ENCODE measurements around the gene NDUFA6. TPM values are rescaled to one million over a fixed set of nuclear protein-coding genes. Genes with fewer than 3 reads are reported as not detected.

NDUFA6 gene
- total and polyA plus RNA-seq, 3 donors from 2014 or later = 41.1 to 81.4 (median 53.3) TPM

- H3K9me3 ChIP-seq = no peaks in the 10 kb centered on the region
- intact Hi-C loops (cut with DNase I; ENCODE audit: low total_unique reads) = no loop called here
- 0 to 1% methylated on average over 21 to 56 of the region's 56 CpGs for WGBS, 2 donors
- peak within 1 kb of the TSS; percentile 79 to 93 for H3K27ac ChIP-seq
- no peaks in the 10 kb centered on the region for H3K36me3 ChIP-seq (ENCODE audit: low read depth, missing control alignments)
- peak within 1 kb of the TSS; percentile 67 to 75 for H3K4me3 ChIP-seq
- DNase-seq = peak; percentile 97
- H3K27me3 ChIP-seq = no peaks in the 10 kb centered on the region
- peaks cover 24% of the 10 kb centered on the region for H3K4me1 ChIP-seq
- TF ChIP-seq POLR2A (IDR thresholded peaks at IDR 0.05) (peak; percentile 56), CTCF (IDR thresholded peaks at IDR 0.05) (no peak)
Observed at GRCh38 chr22:42070517-42071422, 19.8 kb downstream of the NDUFA6 start, which contains the start of gene NAGA. NAGA (minus strand) TSS chr22:42070812; CDS start chr22:42070297, 515 bp downstream.

GRCh38 chr22:42069801-42070516, 20.6 kb downstream of the NDUFA6 start:
- WGBS, 2 donors = 18 to 25% methylated on average over 9 to 19 of the region's 19 CpGs
- DNase-seq = peak; percentile 34
- intact Hi-C loops (cut with DNase I; ENCODE audit: low total_unique reads) = no loop called here
- Histone ChIP-seq H3K9me3 (no peaks in the 10 kb centered on the region), H3K27ac (peak overlapping the region; percentile 79 to 93), H3K4me3 (peak overlapping the region; percentile 67 to 75), H3K4me1 (peaks cover 21% of the 10 kb centered on the region), H3K36me3 (ENCODE audit: low read depth, missing control alignments) (no peaks in the 10 kb centered on the region), H3K27me3 (no peaks in the 10 kb centered on the region)
- TF ChIP-seq POLR2A (IDR thresholded peaks at IDR 0.05) = no peak
- no peak for TF ChIP-seq CTCF (IDR thresholded peaks at IDR 0.05)

GRCh38 chr22:42068291-42068690, 22.3 kb downstream of the NDUFA6 start:
- 83 to 95% methylated on average over 4 of the region's 4 CpGs for WGBS, 2 donors
- Histone ChIP-seq H3K4me1 (peaks cover 7% of the 10 kb centered on the region), H3K27me3 (no peaks in the 10 kb centered on the region), H3K36me3 (ENCODE audit: low read depth, missing control alignments) (no peaks in the 10 kb centered on the region), H3K27ac (no peak overlapping the region), H3K9me3 (no peaks in the 10 kb centered on the region), H3K4me3 (no peak overlapping the region)
- no peak for DNase-seq
- no peak for TF ChIP-seq POLR2A (IDR thresholded peaks at IDR 0.05)
- TF ChIP-seq CTCF (IDR thresholded peaks at IDR 0.05) = no peak
- intact Hi-C loops (cut with DNase I; ENCODE audit: low total_unique reads) = no loop called here

GRCh38 chr22:42067671-42068251, 22.8 kb downstream of the NDUFA6 start:
- intact Hi-C loops (cut with DNase I; ENCODE audit: low total_unique reads) = no loop called here
- H3K27me3 ChIP-seq = no peaks in the 10 kb centered on the region
- no peak overlapping the region for H3K27ac ChIP-seq
- H3K4me3 ChIP-seq = no peak overlapping the region
- TF ChIP-seq POLR2A (IDR thresholded peaks at IDR 0.05) = no peak
- no peak for TF ChIP-seq CTCF (IDR thresholded peaks at IDR 0.05)
- DNase-seq = no peak
- no peaks in the 10 kb centered on the region for H3K36me3 ChIP-seq (ENCODE audit: low read depth, missing control alignments)
- H3K4me1 ChIP-seq = peaks cover 7% of the 10 kb centered on the region
- 84 to 90% methylated on average over 10 to 14 of the region's 14 CpGs for WGBS, 2 donors
- H3K9me3 ChIP-seq = no peaks in the 10 kb centered on the region

Data from testis (tissue), 3 donors.